Hematopoietic multipotent progenitor cell treated with erythropoietin and hydrocortisone succinate and interleukin-3 and kit ligand, for 6 days (in vitro differentiated cells): Measurements from ENCODE around the gene ABCC1.
A peak's percentile ranks its signal among the peaks of the same experiment; 100 is the strongest.

Source experiments
- DNase-seq: peaks from one replicate; pipeline ENCODE4 v3.0.0-alpha.2; 2015

ABCC1 gene

DNA sequence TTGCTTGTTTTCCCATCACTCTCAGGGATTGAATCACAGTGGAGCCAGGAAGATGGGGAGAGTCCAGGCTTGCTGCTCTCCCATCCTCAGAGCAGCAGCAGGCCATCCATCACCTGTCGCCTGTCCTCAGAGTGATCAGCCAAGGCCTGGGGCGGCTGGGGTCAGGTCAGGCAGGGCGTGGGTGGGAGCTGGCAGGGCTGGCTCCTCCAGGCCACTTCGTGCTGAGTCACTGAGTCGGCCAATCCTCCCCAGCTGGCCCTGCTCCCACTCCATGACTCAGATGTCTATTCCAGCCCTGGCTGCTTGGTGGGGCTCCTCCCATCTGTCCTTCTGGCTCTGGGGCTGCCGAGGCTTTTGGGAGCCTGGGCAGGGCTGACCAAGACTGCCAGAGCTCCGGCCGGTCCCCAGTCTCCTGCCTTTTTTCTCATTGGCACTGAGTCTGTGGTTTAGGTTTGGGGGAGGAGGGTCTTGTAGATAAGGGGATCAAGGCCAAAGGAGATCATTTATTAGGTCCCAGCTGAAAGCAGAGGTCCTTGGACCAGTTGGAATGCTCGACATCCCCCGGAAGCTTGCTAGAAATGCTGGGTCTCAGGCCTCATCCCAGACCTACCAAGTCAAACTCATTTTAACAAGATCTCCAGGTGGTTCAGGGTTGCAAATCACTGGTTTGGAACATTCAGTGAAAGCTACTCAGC, 72.7 kb downstream of the ABCC1 start:
- DNase-seq: peak; percentile 93

DNA sequence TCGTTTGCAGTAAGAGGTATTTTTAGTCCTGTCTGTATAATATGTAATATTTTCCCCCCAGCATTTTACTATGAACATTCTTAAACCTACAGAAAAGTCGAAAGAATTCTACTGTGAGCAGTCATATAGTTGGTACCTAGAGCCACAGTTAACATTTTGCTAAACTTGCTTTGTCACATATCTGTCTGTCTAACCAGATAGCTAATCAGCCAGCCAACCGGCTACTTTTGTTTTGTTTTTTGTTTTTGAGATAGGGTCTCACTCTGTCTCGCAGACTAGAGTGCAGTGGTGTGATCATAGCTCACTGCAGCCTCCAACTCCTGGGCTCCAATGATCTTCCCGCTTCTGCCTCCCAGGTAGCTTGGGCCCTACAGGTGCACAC, 73.3 kb downstream of the ABCC1 start:
- peak; percentile 84 for DNase-seq

- no peak for DNase-seq
Measured at GRCh38 chr16:16025214-16025968, 76.0 kb downstream of the ABCC1 start.

GRCh38 chr16:16027728-16028310, 78.4 kb downstream of the ABCC1 start:
- peak; percentile 80 for DNase-seq

- no peak for DNase-seq
Measured at GRCh38 chr16:16028311-16028999, 79.0 kb downstream of the ABCC1 start.

DNA sequence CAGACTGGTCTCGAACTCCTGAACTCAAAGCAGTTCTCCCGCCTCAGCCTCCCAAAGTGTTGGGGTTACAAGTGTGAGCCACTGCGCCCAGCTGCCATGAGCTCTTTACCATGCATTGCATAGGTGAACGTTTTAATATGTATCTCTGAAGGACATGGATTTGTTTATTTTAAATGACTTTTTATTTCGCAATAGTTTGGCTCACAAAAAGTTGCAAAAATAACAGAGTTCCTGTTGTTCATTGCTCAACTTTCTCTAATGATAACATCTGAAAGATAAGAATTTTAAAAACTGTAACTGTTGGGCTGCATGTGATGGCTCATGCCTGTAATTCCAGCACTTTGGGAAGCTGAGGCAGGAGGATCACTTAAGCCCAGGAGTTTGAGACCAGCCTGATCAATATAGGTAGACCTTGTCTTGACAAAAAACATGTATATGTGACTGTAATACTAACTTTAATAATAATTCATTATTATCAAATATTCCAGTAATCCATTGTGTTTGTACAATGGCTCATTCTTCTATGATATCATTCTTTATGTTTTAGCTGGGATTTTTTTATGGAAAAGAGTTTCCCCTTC, 80.1 kb downstream of the ABCC1 start:
- DNase-seq: peak; percentile 60

DNA sequence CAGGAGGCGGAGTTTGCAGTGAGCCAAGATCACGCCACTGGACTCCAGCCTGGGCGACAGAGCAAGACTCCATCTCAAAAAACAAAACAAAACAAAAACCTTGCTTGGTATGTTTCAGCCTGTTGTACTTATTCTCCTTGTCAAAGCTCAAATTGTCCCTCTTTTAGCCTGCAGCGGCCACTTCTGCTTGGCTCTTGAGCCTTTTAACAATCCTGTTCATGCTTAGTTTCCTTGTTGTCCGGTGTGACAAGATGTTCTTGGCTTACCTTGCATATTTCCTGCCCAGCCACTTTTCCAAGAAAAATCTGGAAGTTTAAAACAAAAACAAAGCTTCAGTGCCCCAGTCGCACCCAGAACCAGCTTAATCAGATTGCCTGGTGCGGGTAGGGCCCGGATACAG, 81.0 kb downstream of the ABCC1 start:
- DNase-seq: no peak

DNA sequence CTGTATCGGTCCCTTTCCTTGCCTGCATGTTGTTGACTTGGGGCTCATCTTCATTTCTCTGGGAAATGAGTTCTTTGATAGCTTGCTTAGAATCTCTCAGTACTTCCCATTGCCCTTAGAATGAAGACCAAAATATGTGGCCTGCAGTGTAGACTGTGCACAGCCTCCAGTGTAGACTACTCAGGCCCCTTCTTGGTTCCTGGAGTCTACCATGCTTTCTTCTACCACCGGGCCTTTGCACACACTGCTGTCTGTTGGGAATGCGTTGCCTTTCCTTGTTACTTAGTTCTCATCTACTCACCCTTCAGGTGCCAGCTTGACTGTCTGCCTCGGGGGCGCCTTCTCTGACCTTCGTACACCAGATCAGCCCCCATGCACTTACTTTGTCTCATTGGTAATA, 82.0 kb downstream of the ABCC1 start:
- DNase-seq: no peak

DNA sequence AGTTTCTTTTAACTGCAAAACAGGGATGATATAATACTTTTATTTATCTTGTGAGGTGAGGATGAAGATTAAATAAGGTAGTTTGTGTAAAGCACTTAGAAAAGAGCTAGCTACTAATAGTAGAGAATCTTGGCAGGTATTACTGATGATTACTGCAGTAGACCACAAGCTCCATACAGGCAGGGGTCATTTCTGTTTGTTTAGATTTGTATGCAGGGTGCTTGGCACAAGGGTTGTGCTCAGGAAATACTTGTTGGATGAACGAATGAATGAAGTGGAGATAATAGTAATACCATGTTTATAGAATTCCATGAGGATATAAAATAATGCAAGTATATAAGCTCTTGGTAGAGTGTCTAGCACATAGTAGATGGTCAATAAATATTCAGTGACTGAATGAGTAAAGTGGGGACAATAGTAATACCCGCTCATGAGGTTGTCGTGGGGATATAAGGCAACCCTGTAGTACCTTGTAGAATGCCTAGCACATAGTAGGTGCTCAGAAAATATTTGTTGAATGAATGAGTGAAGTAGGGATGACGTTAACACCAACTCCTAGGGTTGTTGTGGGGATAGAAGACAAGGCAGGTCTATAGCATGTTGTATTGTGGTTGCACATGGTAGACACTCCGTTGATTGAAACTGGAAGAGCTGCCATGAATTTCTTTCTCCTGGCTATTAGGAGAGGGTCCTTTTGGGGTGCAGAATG, 83.0 kb downstream of the ABCC1 start:
- DNase-seq: no peak

GRCh38 chr16:16033208-16033717, 83.8 kb downstream of the ABCC1 start:
- peak; percentile 73 for DNase-seq

DNA sequence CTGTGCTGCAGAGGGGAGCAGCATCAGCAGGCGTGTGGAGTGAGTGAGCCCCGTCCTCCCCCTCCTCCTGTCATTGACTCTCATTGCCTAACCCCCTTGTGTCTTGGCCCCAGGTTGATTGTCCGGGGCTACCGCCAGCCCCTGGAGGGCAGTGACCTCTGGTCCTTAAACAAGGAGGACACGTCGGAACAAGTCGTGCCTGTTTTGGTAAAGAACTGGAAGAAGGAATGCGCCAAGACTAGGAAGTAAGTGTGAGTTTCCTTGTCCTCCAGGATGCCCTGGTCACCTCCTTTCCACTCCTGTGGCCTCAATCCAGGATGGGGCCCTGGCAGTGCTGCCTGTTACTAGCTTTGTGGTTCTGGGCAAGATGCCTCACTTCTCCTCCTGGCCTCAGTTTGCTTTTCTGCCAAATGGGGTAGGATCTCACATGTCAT, 87.0 kb downstream of the ABCC1 start:
- DNase-seq: no peak

DNA sequence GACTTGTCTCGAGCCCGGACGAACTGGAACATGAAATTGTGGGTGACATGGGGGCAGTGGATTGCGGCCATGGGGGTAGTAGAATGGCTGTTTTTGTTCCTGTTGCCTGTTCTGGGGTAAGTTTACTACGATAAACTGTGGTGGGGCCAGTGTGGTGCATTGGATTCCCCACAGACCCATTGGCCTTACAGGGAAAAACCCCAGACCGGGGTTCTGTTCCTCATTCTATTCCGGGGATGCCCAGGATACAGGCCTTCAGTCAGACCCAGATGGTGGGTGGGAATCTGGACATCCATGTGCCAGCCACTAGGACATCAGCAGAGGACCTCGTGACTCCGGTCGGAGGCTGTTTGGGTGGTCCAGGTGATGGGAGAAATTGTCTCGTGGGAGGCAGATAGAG, 88.1 kb downstream of the ABCC1 start:
- DNase-seq: no peak

- no peak for DNase-seq
Measured at GRCh38 chr16:16037970-16038369, 88.6 kb downstream of the ABCC1 start.

DNA sequence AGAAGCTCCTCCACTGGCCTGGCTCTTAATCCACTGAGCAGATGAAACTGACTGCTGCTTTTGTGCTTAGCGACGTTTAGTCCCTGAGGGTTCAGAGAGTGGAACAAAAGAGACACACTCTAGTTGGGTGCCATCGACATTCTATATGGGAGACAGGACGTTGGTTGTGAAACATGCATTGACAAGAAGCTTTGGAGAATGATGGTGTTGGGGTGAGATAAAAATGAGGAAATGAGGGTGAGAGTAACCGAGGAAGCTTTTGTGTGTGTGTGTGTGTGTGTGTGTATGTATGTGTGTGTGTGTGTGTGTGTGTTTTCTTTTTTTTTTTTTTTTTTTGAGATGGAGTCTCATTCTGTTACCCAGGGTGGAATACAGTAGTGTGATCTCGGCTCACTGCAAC, 89.5 kb downstream of the ABCC1 start:
- peak; percentile 71 for DNase-seq

- peak; percentile 36 for DNase-seq
Measured at GRCh38 chr16:16041196-16041892, 91.9 kb downstream of the ABCC1 start.

GRCh38 chr16:16042076-16042475, 92.7 kb downstream of the ABCC1 start:
- peak; percentile 97 for DNase-seq

GRCh38 chr16:16045296-16045695, 95.9 kb downstream of the ABCC1 start:
- DNase-seq: no peak

GRCh38 chr16:16045879-16046278, 96.5 kb downstream of the ABCC1 start:
- DNase-seq: peak; percentile 81

DNA sequence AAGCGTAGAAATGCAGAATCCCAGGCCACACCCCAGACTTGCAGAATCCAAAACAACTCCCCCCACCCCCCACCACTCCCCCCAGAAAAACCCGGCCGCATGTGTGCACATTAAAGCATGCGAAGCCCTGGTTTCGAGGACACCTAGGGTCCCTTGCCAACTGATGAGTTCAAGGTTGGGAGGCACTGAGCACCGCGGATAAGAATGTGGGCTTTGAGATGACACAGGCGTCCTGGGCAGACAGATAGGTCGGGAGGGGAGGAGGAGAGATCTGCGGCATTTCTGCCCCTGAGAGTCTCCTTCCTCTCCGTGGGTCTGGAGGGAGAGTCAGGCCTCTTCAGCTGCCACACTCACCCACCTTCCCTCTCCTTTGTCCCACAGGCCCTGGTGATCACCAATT, 98.3 kb downstream of the ABCC1 start:
- no peak for DNase-seq

DNA sequence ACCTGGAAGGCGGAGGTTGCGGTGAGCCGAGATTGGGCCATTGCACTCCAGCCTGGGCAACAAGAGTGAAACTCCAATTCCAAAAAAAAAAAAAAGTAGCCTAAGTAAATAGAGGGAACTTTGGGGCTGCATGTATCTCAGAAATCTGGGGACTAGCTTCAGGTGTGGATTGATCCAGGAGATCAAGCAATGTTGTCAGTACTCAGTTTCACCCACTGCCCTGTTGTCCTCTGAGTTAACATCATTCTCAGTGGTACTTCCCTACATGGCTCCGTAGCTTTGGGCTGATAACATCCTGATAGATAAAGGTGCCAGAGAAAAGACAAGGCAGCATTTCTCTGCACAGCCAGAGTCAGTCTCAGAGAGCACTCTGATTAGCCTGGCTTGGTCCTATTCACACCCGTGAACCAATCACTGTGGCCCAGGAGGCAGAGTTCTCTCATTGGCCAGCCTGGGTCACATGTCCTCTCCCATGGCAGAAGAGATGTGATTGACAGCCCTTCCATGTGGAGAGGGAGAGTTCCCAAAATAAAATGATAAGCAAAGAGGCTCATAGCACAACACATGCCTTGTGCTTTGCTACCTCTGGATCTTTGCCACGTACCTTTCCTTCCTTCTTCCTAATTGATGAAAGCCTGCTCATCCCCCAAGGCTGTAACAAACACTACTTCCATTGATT, 99.6 kb downstream of the ABCC1 start:
- DNase-seq: no peak

GRCh38 chr16:16050106-16050505, 100.7 kb downstream of the ABCC1 start:
- DNase-seq: no peak
